Testis (tissue), 3 donors: ENCODE measurements around the gene TSPAN10. TPM values are rescaled to one million over a fixed set of nuclear protein-coding genes. Genes with fewer than 3 reads are reported as not detected.

Experiments
- DNase-seq: peaks from one replicate; pipeline ENCODE4 v3.0.0-alpha.2; 2019
- H3K27ac ChIP-seq, 2 donors: fragments of 200-600 bp; sonication (generic); one replicate each; pipeline ENCODE4 v1.5.1; 2019
- H3K27me3 ChIP-seq: fragments of 200-600 bp; sonication (generic); one replicate; pipeline ENCODE4 v1.5.1; 2019
- H3K36me3 ChIP-seq: fragments of 200-600 bp; sonication (generic); one replicate; pipeline ENCODE4 v1.5.1; 2017; ENCODE audit warnings: low read depth; ENCODE audit errors: missing control alignments
- H3K4me1 ChIP-seq: fragments of 200-600 bp; sonication (generic); one replicate; pipeline ENCODE4 v1.5.1; 2019
- H3K4me3 ChIP-seq, 2 donors: fragments of 200-600 bp; sonication (generic); one replicate each; pipeline ENCODE4 v1.5.1; 2017 to 2019
- H3K9me3 ChIP-seq: fragments of 200-600 bp; sonication (generic); one replicate; pipeline ENCODE4 v1.5.1; 2017
- CTCF ChIP-seq, 3 experiments: fragments of 450-650 bp in 2 of 3; fragments of 200-600 bp in 1 of 3; sonication (generic) in 1 of 3; IDR thresholded peaks; one replicate each; pipeline ENCODE4 v1.5.1; 2016 to 2019; ENCODE audit warnings: antibody characterized with exemption in 3 of 3, mild to moderate bottlenecking in 2 of 3, moderate library complexity in 1 of 3
- POLR2A ChIP-seq: fragments of 450-650 bp; IDR thresholded peaks from one replicate; pipeline ENCODE4 v1.6.1; 2017; ENCODE audit warnings: antibody characterized with exemption, mild to moderate bottlenecking, moderate library complexity
- WGBS, 2 donors: methylation state at CpG; one replicate each; pipeline ENCODE4 v1.1.5; 2018; 5-methylcytosine and 5-hydroxymethylcytosine counted together
- intact Hi-C: fragments of 100-400 bp; cut with DNase I; formaldehyde crosslinking; loops from one replicate; pipeline ENCODE4 v1.15.1; 2023; ENCODE audit warnings: low total_unique reads
- polyA plus RNA-seq: library from polyadenylated mRNA; stranded (reverse); fragments of 350-450 nt; fragmentation: Illumina TruSeq; extraction: RNeasy Lipid Tissue Mini Kit (QIAGEN cat#74804); gene quantifications from one replicate; pipeline ENCODE4 v1.2.3, GENCODE V29; 2014; ENCODE audit warnings: low read depth, low replicate concordance; ENCODE audit not compliant: insufficient read depth
- total RNA-seq, 2 donors: library from RNA; depleted of rRNA; stranded (reverse); fragments of >200 nt; gene quantifications; one replicate each; pipeline ENCODE4 v1.2.3, GENCODE V29; 2016

The TSPAN10 gene
- total and polyA plus RNA-seq, 3 donors from 2014 or later: 1.2 to 3.1 (median 1.3) TPM

GRCh38 chr17:81690549-81690948, 53.6 kb downstream of the TSPAN10 start:
- TF ChIP-seq POLR2A (no peak), CTCF (IDR thresholded peaks at IDR 0.05) (no peak)
- DNase-seq: no peak
- 87 to 91% methylated on average over 8 to 17 of the region's 17 CpGs for WGBS, 2 donors
- Histone ChIP-seq H3K4me3 (no peak overlapping the region), H3K4me1 (peaks cover under 1% of the 10 kb centered on the region), H3K9me3 (no peaks in the 10 kb centered on the region), H3K36me3 (no peaks in the 10 kb centered on the region), H3K27ac (no peak overlapping the region), H3K27me3 (no peaks in the 10 kb centered on the region)
- intact Hi-C loops: no loop called here

DNA sequence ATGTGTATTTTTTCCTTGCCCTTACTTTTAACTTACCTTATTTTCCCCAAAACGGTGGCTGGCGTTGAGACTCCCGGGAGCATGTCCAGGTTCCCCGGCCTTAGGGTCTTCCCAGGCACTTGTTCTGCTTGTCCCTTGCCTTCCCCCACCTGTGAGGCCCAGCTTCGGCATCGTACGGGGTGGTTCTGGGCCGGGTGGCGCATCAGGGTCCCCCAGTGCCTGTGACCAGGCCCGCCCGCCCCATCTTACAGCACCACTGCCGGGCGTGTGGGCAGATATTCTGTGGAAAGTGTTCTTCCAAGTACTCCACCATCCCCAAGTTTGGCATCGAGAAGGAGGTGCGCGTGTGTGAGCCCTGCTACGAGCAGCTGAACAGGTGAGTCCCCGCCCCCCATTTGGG, 54.2 kb downstream of the TSPAN10 start:
- no peaks in the 10 kb centered on the region for H3K4me1 ChIP-seq
- no peak for DNase-seq
- intact Hi-C loops: no loop called here
- no peaks in the 10 kb centered on the region for H3K9me3 ChIP-seq
- WGBS, 2 donors: 93 to 94% methylated on average over 16 to 18 of the region's 18 CpGs
- no peak overlapping the region for H3K27ac ChIP-seq
- no peak for TF ChIP-seq POLR2A
- TF ChIP-seq CTCF (IDR thresholded peaks at IDR 0.05): no peak
- H3K36me3 ChIP-seq: no peaks in the 10 kb centered on the region
- H3K4me3 ChIP-seq: no peak overlapping the region
- no peaks in the 10 kb centered on the region for H3K27me3 ChIP-seq

DNA sequence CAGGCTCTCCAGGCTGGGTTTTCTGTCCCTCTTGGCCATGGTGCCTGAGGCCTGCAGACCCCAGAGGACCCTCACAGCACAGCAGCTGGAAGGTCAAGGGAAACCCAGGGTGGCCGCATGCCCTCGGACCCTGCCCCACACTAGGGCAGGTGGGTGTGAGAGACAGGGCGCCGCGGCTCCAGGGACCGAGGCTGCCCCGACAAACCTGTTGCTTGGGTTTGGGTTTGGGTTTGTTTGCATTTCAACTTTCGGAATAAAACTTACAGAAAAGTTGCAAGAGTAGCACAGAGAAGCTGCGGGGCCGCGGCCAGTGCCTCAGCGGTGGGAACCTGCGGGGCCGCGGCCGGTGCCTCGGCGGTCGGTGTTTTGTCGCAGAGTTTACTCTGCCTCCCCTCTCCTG, 54.6 kb downstream of the TSPAN10 start:
- Histone ChIP-seq H3K36me3 (no peaks in the 10 kb centered on the region), H3K4me1 (no peaks in the 10 kb centered on the region), H3K27me3 (no peaks in the 10 kb centered on the region), H3K4me3 (no peak overlapping the region), H3K27ac (no peak overlapping the region), H3K9me3 (no peaks in the 10 kb centered on the region)
- intact Hi-C loops: no loop called here
- WGBS, 2 donors: 96 to 97% methylated on average over 17 to 20 of the region's 20 CpGs
- DNase-seq: no peak
- TF ChIP-seq CTCF (IDR thresholded peaks at IDR 0.05) (no peak), POLR2A (no peak)

- intact Hi-C loops: no loop called here
Observed at GRCh38 chr17:81693509-81694210, 56.7 kb downstream of the TSPAN10 start.

More at GRCh38 chr17:81693509-81694210, 56.7 kb downstream of the TSPAN10 start:
- Histone ChIP-seq H3K27ac (no peak overlapping the region), H3K27me3 (no peaks in the 10 kb centered on the region), H3K36me3 (no peaks in the 10 kb centered on the region), H3K4me3 (no peak overlapping the region), H3K4me1 (no peaks in the 10 kb centered on the region), H3K9me3 (no peaks in the 10 kb centered on the region)
- 87% methylated on average over 11 to 34 of the region's 35 CpGs for WGBS, 2 donors
- TF ChIP-seq POLR2A (no peak), CTCF (IDR thresholded peaks at IDR 0.05) (no peak)
- no peak for DNase-seq
